Upper lobe of right lung (tissue), 1 donor: ENCODE results near the gene EDARADD. TPM values are rescaled to one million over a fixed set of nuclear protein-coding genes. Genes with fewer than 3 reads are reported as not detected.
A peak's percentile ranks its signal among the peaks of the same experiment; 100 is the strongest.
"Not testable (repeated sequence)": the region's sequence is repeated elsewhere in the genome, so short reads cannot be mapped to it uniquely, and the experiment has no call there.

Experiments used
- ATAC-seq: fragments of 200-7000 bp; cut with Tn5 transposase; one replicate; pipeline ENCODE4 v1.9.1; 2020; ENCODE audit warnings: mild to moderate bottlenecking, moderate library complexity
- DNase-seq: peaks from one replicate; pipeline ENCODE4 v3.0.0-alpha.2; 2020
- H3K27ac ChIP-seq: fragments of 200-600 bp; one replicate; pipeline ENCODE4 v1.8.0; 2022
- H3K27me3 ChIP-seq: fragments of 200-600 bp; one replicate; pipeline ENCODE4 v1.8.0; 2022; ENCODE audit warnings: mild to moderate bottlenecking
- H3K36me3 ChIP-seq: fragments of 200-600 bp; one replicate; pipeline ENCODE4 v1.8.0; 2022
- H3K4me1 ChIP-seq: fragments of 200-600 bp; one replicate; pipeline ENCODE4 v1.8.0; 2022
- H3K4me3 ChIP-seq: fragments of 200-600 bp; one replicate; pipeline ENCODE4 v1.8.0; 2022; ENCODE audit warnings: mild to moderate bottlenecking
- H3K9me3 ChIP-seq: fragments of 200-600 bp; one replicate; pipeline ENCODE4 v1.8.0; 2022
- CTCF ChIP-seq: fragments of 200-600 bp; IDR thresholded peaks from one replicate; pipeline ENCODE4 v1.8.0; 2022; ENCODE audit warnings: antibody characterized with exemption
- intact Hi-C: fragments of 100-400 bp; cut with DNase I; formaldehyde crosslinking; loops from one replicate; pipeline ENCODE4 v1.11.0; 2022
- total RNA-seq: library from RNA; stranded (reverse); fragmentation: NEBNext Ultra II Directional; extraction: Animal tissue kit (Norgen Biotek cat#: 25700); gene quantifications from one replicate; pipeline ENCODE4 v1.2.1, GENCODE V29; 2021
- donor health status: DM: no; HTN: yes; CAD: no; lungs with severe emphysema.

Gene EDARADD
- total RNA-seq, 1 donor from 2014 or later, result 0.78 TPM

- no peaks in the 10 kb centered on the region for H3K27me3 ChIP-seq
- DNase-seq (peak; percentile 75), ATAC-seq (peak; percentile 90)
- peak overlapping the region; percentile 43 for H3K4me3 ChIP-seq
- peak overlapping the region; percentile 60 for H3K27ac ChIP-seq
- no peaks in the 10 kb centered on the region for H3K9me3 ChIP-seq
- peaks cover 11% of the 10 kb centered on the region for H3K4me1 ChIP-seq
- intact Hi-C loops, result no loop called here
- no peaks in the 10 kb centered on the region for H3K36me3 ChIP-seq
- no peak for TF ChIP-seq CTCF
These were observed 109.0 kb downstream of the EDARADD start for GRCh38 chr1:236502972-236503639.

GRCh38 chr1:236504338-236504737 is 110.3 kb downstream of the EDARADD start:
- intact Hi-C loops, H3K4me3 ChIP-seq, ATAC-seq, H3K36me3 ChIP-seq, H3K27ac ChIP-seq, H3K27me3 ChIP-seq, DNase-seq, H3K9me3 ChIP-seq: not testable (repeated sequence)
- H3K4me1 ChIP-seq, result peaks cover 11% of the 10 kb centered on the region

GRCh38 chr1:236507022-236507700 is 113.1 kb downstream of the EDARADD start:
- Histone ChIP-seq H3K36me3 (no peaks in the 10 kb centered on the region), H3K4me3 (no peak overlapping the region), H3K27ac (no peak overlapping the region), H3K27me3 (no peaks in the 10 kb centered on the region), H3K9me3 (no peaks in the 10 kb centered on the region), H3K4me1 (peaks cover 11% of the 10 kb centered on the region)
- intact Hi-C loops, result no loop called here
- TF ChIP-seq CTCF, result no peak
- DNase-seq (no peak), ATAC-seq (peak; percentile 79)

- no peaks in the 10 kb centered on the region for H3K27me3 ChIP-seq
- no peak overlapping the region for H3K4me3 ChIP-seq
- H3K36me3 ChIP-seq, result no peaks in the 10 kb centered on the region
- no peak for TF ChIP-seq CTCF
- DNase-seq (no peak), ATAC-seq (no peak)
- intact Hi-C loops, result no loop called here
- no peaks in the 10 kb centered on the region for H3K4me1 ChIP-seq
- no peaks in the 10 kb centered on the region for H3K9me3 ChIP-seq
- H3K27ac ChIP-seq, result no peak overlapping the region
These were observed 114.5 kb downstream of the EDARADD start for GRCh38 chr1:236508593-236509027.

- intact Hi-C loops, result no loop called here
- DNase-seq (no peak), ATAC-seq (no peak)
- TF ChIP-seq CTCF, result no peak
- no peak overlapping the region for H3K27ac ChIP-seq
- H3K27me3 ChIP-seq, result no peaks in the 10 kb centered on the region
- no peaks in the 10 kb centered on the region for H3K36me3 ChIP-seq
- no peaks in the 10 kb centered on the region for H3K9me3 ChIP-seq
- H3K4me3 ChIP-seq, result no peak overlapping the region
- no peaks in the 10 kb centered on the region for H3K4me1 ChIP-seq
These were observed 115.1 kb downstream of the EDARADD start for GRCh38 chr1:236509203-236509602.

- H3K27me3 ChIP-seq, result no peaks in the 10 kb centered on the region
- no peak overlapping the region for H3K27ac ChIP-seq
- DNase-seq (no peak), ATAC-seq (no peak)
- no peaks in the 10 kb centered on the region for H3K9me3 ChIP-seq
- H3K4me1 ChIP-seq, result no peaks in the 10 kb centered on the region
- no peak for TF ChIP-seq CTCF
- H3K36me3 ChIP-seq, result no peaks in the 10 kb centered on the region
- H3K4me3 ChIP-seq, result no peak overlapping the region
- intact Hi-C loops, result no loop called here
These were observed 115.7 kb downstream of the EDARADD start for GRCh38 chr1:236509647-236510401.
